OCI-LY1 (cell line): ENCODE measurements around the gene OXLD1.
"Not testable (repeated sequence)": the region's sequence is repeated elsewhere in the genome, so short reads cannot be mapped to it uniquely, and the experiment has no call there.

Source experiments
- H2AFZ ChIP-seq: fragments of 200-600 bp; sonication (generic), shearing (Covaris generic); 2 replicates; pipeline ENCODE4 v1.6.0; 2014; ENCODE audit warnings: antibody characterized with exemption, mild to moderate bottlenecking, low read length
- H3F3A ChIP-seq: fragments of 200-600 bp; sonication (generic), shearing (Covaris generic); 2 replicates; pipeline ENCODE4 v1.6.0; 2014; ENCODE audit warnings: mild to moderate bottlenecking, antibody characterized with exemption, low read length, moderate library complexity; ENCODE audit not compliant: insufficient read depth
- H3K27ac ChIP-seq: fragments of 200-600 bp; sonication (generic); 2 replicates; pipeline ENCODE4 v1.5.1; 2014; ENCODE audit warnings: low read length, mixed run types, mild to moderate bottlenecking, low read depth; ENCODE audit not compliant: poor library complexity, severe bottlenecking
- H3K27me3 ChIP-seq: fragments of 200-600 bp; sonication (generic); 2 replicates; pipeline ENCODE4 v1.6.0; 2014; ENCODE audit warnings: antibody characterized with exemption, mild to moderate bottlenecking, low read length, moderate library complexity; ENCODE audit not compliant: insufficient read depth
- H3K36me3 ChIP-seq: fragments of 200-600 bp; sonication (generic); 2 replicates; pipeline ENCODE4 v1.6.1; 2014; ENCODE audit warnings: mild to moderate bottlenecking, antibody characterized with exemption, low read length, moderate library complexity, mixed read lengths; ENCODE audit not compliant: insufficient read depth
- H3K4me1 ChIP-seq: fragments of 200-600 bp; sonication (generic); 2 replicates; pipeline ENCODE4 v1.5.1; 2014; ENCODE audit warnings: mild to moderate bottlenecking, low read length, moderate library complexity; ENCODE audit not compliant: insufficient read depth, severe bottlenecking
- H3K4me2 ChIP-seq: fragments of 200-600 bp; sonication (generic), shearing (Covaris generic); 2 replicates; pipeline ENCODE4 v1.6.1; 2014; ENCODE audit warnings: low read length
- H3K4me3 ChIP-seq: fragments of 200-600 bp; sonication (generic); 2 replicates; pipeline ENCODE4 v1.5.1; 2014; ENCODE audit warnings: low read length, low read depth, mild to moderate bottlenecking, mixed read lengths; ENCODE audit not compliant: poor library complexity, severe bottlenecking
- H3K79me2 ChIP-seq: fragments of 200-600 bp; shearing (Covaris generic); 2 replicates; pipeline ENCODE4 v1.6.1; 2016; ENCODE audit warnings: mixed run types, low read length, mixed read lengths; ENCODE audit not compliant: insufficient read depth
- H3K9ac ChIP-seq: fragments of 200-600 bp; sonication (generic), shearing (Covaris generic); 2 replicates; pipeline ENCODE4 v1.6.1; 2014; ENCODE audit warnings: mild to moderate bottlenecking, low read length, mixed read lengths
- H3K9me2 ChIP-seq: fragments of 200-600 bp; sonication (generic), shearing (Covaris generic); 2 replicates; pipeline ENCODE4 v1.6.1; 2014; ENCODE audit warnings: low read depth, mild to moderate bottlenecking, low read length, mixed read lengths
- H3K9me3 ChIP-seq: fragments of 200-600 bp; shearing (Covaris generic); 2 replicates; pipeline ENCODE4 v1.6.1; 2014; ENCODE audit warnings: low read length, mixed read lengths
- H4K20me1 ChIP-seq: fragments of 200-600 bp; sonication (generic), shearing (Covaris generic); 2 replicates; pipeline ENCODE4 v1.6.0; 2016; ENCODE audit warnings: mild to moderate bottlenecking, low read length; ENCODE audit not compliant: insufficient read depth
- CTCF ChIP-seq: fragments of 200-600 bp; sonication (generic), shearing (Covaris generic); IDR thresholded peaks from 2 replicates; pipeline ENCODE4 v1.5.1; 2017; ENCODE audit warnings: mild to moderate bottlenecking, antibody characterized with exemption, low read length, moderate library complexity, mixed read lengths
- EZH2 ChIP-seq: fragments of 200-600 bp; sonication (generic), shearing (Covaris generic); IDR thresholded peaks from 2 replicates; pipeline ENCODE4 v1.8.0; 2017; ENCODE audit warnings: borderline replicate concordance, mixed run types, mild to moderate bottlenecking, antibody characterized with exemption, low read length, moderate library complexity, mixed read lengths

The OXLD1 gene

GRCh38 chr17:81621494-81622130 is 44.8 kb downstream of the OXLD1 start:
- peaks cover 6% of the 10 kb centered on the region; the same call in 1 of the 2 replicates for H3K79me2 ChIP-seq
- no peak overlapping the region for H3K27ac ChIP-seq
- H3K27me3 ChIP-seq = no peaks in the 10 kb centered on the region
- no peaks in the 10 kb centered on the region for H3K9me2 ChIP-seq
- no peak overlapping the region for H2AFZ ChIP-seq
- H3K9me3 ChIP-seq = no peaks in the 10 kb centered on the region
- TF ChIP-seq CTCF (no peak), EZH2 (no peak)
- H3K4me2 ChIP-seq = no peak overlapping the region
- peaks cover 84% of the 10 kb centered on the region for H3K36me3 ChIP-seq
- no peak overlapping the region for H3K9ac ChIP-seq
- H4K20me1 ChIP-seq = no peaks in the 10 kb centered on the region
- H3K4me1 ChIP-seq = no peaks in the 10 kb centered on the region
- H3K4me3 ChIP-seq = no peak overlapping the region
- no peaks in the 10 kb centered on the region for H3F3A ChIP-seq

GRCh38 chr17:81618307-81618706 is 48.1 kb downstream of the OXLD1 start:
- H3F3A ChIP-seq = not testable (repeated sequence)

GRCh38 chr17:81616877-81617276 is 49.5 kb downstream of the OXLD1 start:
- peaks cover 83% of the 10 kb centered on the region for H3K36me3 ChIP-seq
- H4K20me1 ChIP-seq = no peaks in the 10 kb centered on the region
- H3K27me3 ChIP-seq = no peaks in the 10 kb centered on the region
- no peaks in the 10 kb centered on the region for H3K4me1 ChIP-seq
- no peak overlapping the region for H3K9ac ChIP-seq
- no peak overlapping the region for H3K4me2 ChIP-seq
- no peak for TF ChIP-seq EZH2
- no peak for TF ChIP-seq CTCF
- no peaks in the 10 kb centered on the region for H3K9me2 ChIP-seq
- H3K27ac ChIP-seq = no peak overlapping the region
- no peak overlapping the region for H2AFZ ChIP-seq
- H3K79me2 ChIP-seq = peaks cover 14% of the 10 kb centered on the region; the same call in 1 of the 2 replicates
- H3K4me3 ChIP-seq = no peak overlapping the region
- no peaks in the 10 kb centered on the region for H3F3A ChIP-seq
- H3K9me3 ChIP-seq = no peaks in the 10 kb centered on the region

More at GRCh38 chr17:81618307-81618706, 48.1 kb downstream of the OXLD1 start:
- H3K79me2 ChIP-seq = peaks cover 14% of the 10 kb centered on the region; the same call in 1 of the 2 replicates
- H3K27ac ChIP-seq, H2AFZ ChIP-seq, H3K9me3 ChIP-seq, H3K9ac ChIP-seq, H4K20me1 ChIP-seq, H3K4me1 ChIP-seq, H3K9me2 ChIP-seq, H3K4me2 ChIP-seq, H3K27me3 ChIP-seq, H3K4me3 ChIP-seq: not testable (repeated sequence)
- peaks cover 82% of the 10 kb centered on the region for H3K36me3 ChIP-seq

- Histone ChIP-seq H3K79me2 (peaks cover 14% of the 10 kb centered on the region; the same call in 1 of the 2 replicates), H3K4me2 (no peak overlapping the region), H3K9me2 (no peaks in the 10 kb centered on the region), H3K4me3 (no peak overlapping the region), H3K4me1 (no peaks in the 10 kb centered on the region), H3K27me3 (no peaks in the 10 kb centered on the region), H2AFZ (no peak overlapping the region), H4K20me1 (no peaks in the 10 kb centered on the region), H3K36me3 (peaks cover 76% of the 10 kb centered on the region), H3F3A (no peaks in the 10 kb centered on the region), H3K27ac (no peak overlapping the region), H3K9me3 (no peaks in the 10 kb centered on the region), H3K9ac (no peak overlapping the region)
- TF ChIP-seq EZH2 (no peak), CTCF (no peak)
These were observed 50.9 kb downstream of the OXLD1 start for GRCh38 chr17:81615401-81615930.
